Measurements from ENCODE around the gene PIEZO2.
"Not testable (repeated sequence)": the region's sequence is repeated elsewhere in the genome, so short reads cannot be mapped to it uniquely, and the experiment has no call there.

PIEZO2 gene

GRCh38 chr18:10928011-10928771 is 221.2 kb downstream of the PIEZO2 start:
- no peak overlapping the region for H3K27ac Mint-ChIP-seq
- H3K4me3 Mint-ChIP-seq: no peak overlapping the region
- no peaks in the 10 kb centered on the region for H3K4me1 Mint-ChIP-seq
- ATAC-seq (ENCODE audit: low read depth): no peak
- peaks cover 4% of the 10 kb centered on the region for H3K27me3 Mint-ChIP-seq
- no peak for DNase-seq (ENCODE audit: low spot score in 2 of 2)
- H3K36me3 Mint-ChIP-seq: no peaks in the 10 kb centered on the region
- H3K9me3 Mint-ChIP-seq: peaks cover 1% of the 10 kb centered on the region

- Mint-ChIP-seq H3K36me3 (no peaks in the 10 kb centered on the region), H3K4me1 (no peaks in the 10 kb centered on the region), H3K4me3 (no peak overlapping the region), H3K9me3 (peaks cover 1% of the 10 kb centered on the region), H3K27me3 (peaks cover 4% of the 10 kb centered on the region), H3K27ac (no peak overlapping the region)
- DNase-seq (ENCODE audit: low spot score in 2 of 2): no peak
- no peak for ATAC-seq (ENCODE audit: low read depth)
These were observed 221.9 kb downstream of the PIEZO2 start for GRCh38 chr18:10927286-10927992.

- no peaks in the 10 kb centered on the region for H3K36me3 Mint-ChIP-seq
- H3K9me3 Mint-ChIP-seq: peaks cover 1% of the 10 kb centered on the region
- no peak overlapping the region for H3K27ac Mint-ChIP-seq
These were observed 222.7 kb downstream of the PIEZO2 start for GRCh38 chr18:10926621-10927161.

GRCh38 chr18:10924290-10924689 is 225.1 kb downstream of the PIEZO2 start:
- Mint-ChIP-seq H3K27me3 (peaks cover 1% of the 10 kb centered on the region), H3K9me3 (no peaks in the 10 kb centered on the region), H3K36me3 (no peaks in the 10 kb centered on the region), H3K27ac (no peak overlapping the region), H3K4me3 (no peak overlapping the region), H3K4me1 (no peaks in the 10 kb centered on the region)
- no peak for DNase-seq (ENCODE audit: low spot score in 2 of 2)
- ATAC-seq (ENCODE audit: low read depth): no peak

More at GRCh38 chr18:10926621-10927161, 222.7 kb downstream of the PIEZO2 start:
- ATAC-seq (ENCODE audit: low read depth): no peak
- Mint-ChIP-seq H3K27me3 (peaks cover 3% of the 10 kb centered on the region), H3K4me1 (no peaks in the 10 kb centered on the region), H3K4me3 (no peak overlapping the region)
- DNase-seq (ENCODE audit: low spot score in 2 of 2): no peak

- H3K36me3 Mint-ChIP-seq: no peaks in the 10 kb centered on the region
- DNase-seq (ENCODE audit: low spot score in 2 of 2): no peak
- H3K4me3 Mint-ChIP-seq: no peak overlapping the region
- peaks cover 1% of the 10 kb centered on the region for H3K27me3 Mint-ChIP-seq
- no peak overlapping the region for H3K27ac Mint-ChIP-seq
- H3K9me3 Mint-ChIP-seq: no peaks in the 10 kb centered on the region
- ATAC-seq (ENCODE audit: low read depth): no peak
- H3K4me1 Mint-ChIP-seq: no peaks in the 10 kb centered on the region
These were observed 225.8 kb downstream of the PIEZO2 start for GRCh38 chr18:10923551-10924070.

GRCh38 chr18:10923141-10923540 is 226.2 kb downstream of the PIEZO2 start:
- Mint-ChIP-seq H3K4me3 (no peak overlapping the region), H3K9me3 (no peaks in the 10 kb centered on the region), H3K4me1 (no peaks in the 10 kb centered on the region), H3K27ac (no peak overlapping the region), H3K36me3 (no peaks in the 10 kb centered on the region), H3K27me3 (peaks cover 1% of the 10 kb centered on the region)
- ATAC-seq (ENCODE audit: low read depth): no peak
- no peak for DNase-seq (ENCODE audit: low spot score in 2 of 2)

GRCh38 chr18:10922712-10923111 is 226.7 kb downstream of the PIEZO2 start:
- H3K9me3 Mint-ChIP-seq; DNase-seq (ENCODE audit: low spot score in 2 of 2); H3K4me1 Mint-ChIP-seq; H3K27me3 Mint-ChIP-seq; H3K27ac Mint-ChIP-seq; H3K4me3 Mint-ChIP-seq; ATAC-seq (ENCODE audit: low read depth); H3K36me3 Mint-ChIP-seq: not testable (repeated sequence)

GRCh38 chr18:10920309-10920708 is 229.1 kb downstream of the PIEZO2 start:
- not testable (repeated sequence) for H3K27ac Mint-ChIP-seq; H3K4me1 Mint-ChIP-seq; DNase-seq (ENCODE audit: low spot score in 2 of 2); H3K36me3 Mint-ChIP-seq; H3K27me3 Mint-ChIP-seq; H3K4me3 Mint-ChIP-seq; H3K9me3 Mint-ChIP-seq; ATAC-seq (ENCODE audit: low read depth)

- no peak overlapping the region for H3K4me3 Mint-ChIP-seq
These were observed 229.5 kb downstream of the PIEZO2 start for GRCh38 chr18:10919851-10920250.

GRCh38 chr18:10916865-10917264 is 232.5 kb downstream of the PIEZO2 start:
- no peak for ATAC-seq (ENCODE audit: low read depth)
- no peaks in the 10 kb centered on the region for H3K36me3 Mint-ChIP-seq
- H3K4me1 Mint-ChIP-seq: no peaks in the 10 kb centered on the region
- no peaks in the 10 kb centered on the region for H3K9me3 Mint-ChIP-seq
- no peaks in the 10 kb centered on the region for H3K27me3 Mint-ChIP-seq
- H3K4me3 Mint-ChIP-seq: no peak overlapping the region
- H3K27ac Mint-ChIP-seq: no peak overlapping the region
- DNase-seq (ENCODE audit: low spot score in 2 of 2): no peak

More at GRCh38 chr18:10919851-10920250, 229.5 kb downstream of the PIEZO2 start:
- DNase-seq (ENCODE audit: low spot score in 2 of 2) (no peak), ATAC-seq (ENCODE audit: low read depth) (no peak)
- no peaks in the 10 kb centered on the region for H3K36me3 Mint-ChIP-seq
- H3K27ac Mint-ChIP-seq: no peak overlapping the region
- no peaks in the 10 kb centered on the region for H3K4me1 Mint-ChIP-seq
- no peaks in the 10 kb centered on the region for H3K27me3 Mint-ChIP-seq
- H3K9me3 Mint-ChIP-seq: no peaks in the 10 kb centered on the region

- no peak for ATAC-seq (ENCODE audit: low read depth)
These were observed 233.0 kb downstream of the PIEZO2 start for GRCh38 chr18:10916387-10916786.

GRCh38 chr18:10915748-10916147 is 233.6 kb downstream of the PIEZO2 start:
- not testable (repeated sequence) for DNase-seq (ENCODE audit: low spot score in 2 of 2); H3K36me3 Mint-ChIP-seq; H3K9me3 Mint-ChIP-seq; H3K4me3 Mint-ChIP-seq; ATAC-seq (ENCODE audit: low read depth); H3K4me1 Mint-ChIP-seq; H3K27me3 Mint-ChIP-seq; H3K27ac Mint-ChIP-seq

More at GRCh38 chr18:10916387-10916786, 233.0 kb downstream of the PIEZO2 start:
- H3K9me3 Mint-ChIP-seq: no peaks in the 10 kb centered on the region
- no peaks in the 10 kb centered on the region for H3K4me1 Mint-ChIP-seq
- H3K27ac Mint-ChIP-seq: no peak overlapping the region
- DNase-seq (ENCODE audit: low spot score in 2 of 2): no peak
- no peaks in the 10 kb centered on the region for H3K36me3 Mint-ChIP-seq
- no peak overlapping the region for H3K4me3 Mint-ChIP-seq
- H3K27me3 Mint-ChIP-seq: no peaks in the 10 kb centered on the region

- not testable (repeated sequence) for H3K27me3 Mint-ChIP-seq; H3K4me1 Mint-ChIP-seq; H3K4me3 Mint-ChIP-seq; H3K9me3 Mint-ChIP-seq; H3K36me3 Mint-ChIP-seq; H3K27ac Mint-ChIP-seq; ATAC-seq (ENCODE audit: low read depth); DNase-seq (ENCODE audit: low spot score in 2 of 2)
These were observed 234.8 kb downstream of the PIEZO2 start for GRCh38 chr18:10914610-10915009.

- DNase-seq (ENCODE audit: low spot score in 2 of 2) (no peak), ATAC-seq (ENCODE audit: low read depth) (no peak)
- H3K36me3 Mint-ChIP-seq: no peaks in the 10 kb centered on the region
- H3K27me3 Mint-ChIP-seq: no peaks in the 10 kb centered on the region
- no peak overlapping the region for H3K27ac Mint-ChIP-seq
- no peaks in the 10 kb centered on the region for H3K9me3 Mint-ChIP-seq
- no peaks in the 10 kb centered on the region for H3K4me1 Mint-ChIP-seq
- H3K4me3 Mint-ChIP-seq: no peak overlapping the region
These were observed 235.4 kb downstream of the PIEZO2 start for GRCh38 chr18:10913919-10914318.
